ENCODE results near the gene SRRM3.

DNA sequence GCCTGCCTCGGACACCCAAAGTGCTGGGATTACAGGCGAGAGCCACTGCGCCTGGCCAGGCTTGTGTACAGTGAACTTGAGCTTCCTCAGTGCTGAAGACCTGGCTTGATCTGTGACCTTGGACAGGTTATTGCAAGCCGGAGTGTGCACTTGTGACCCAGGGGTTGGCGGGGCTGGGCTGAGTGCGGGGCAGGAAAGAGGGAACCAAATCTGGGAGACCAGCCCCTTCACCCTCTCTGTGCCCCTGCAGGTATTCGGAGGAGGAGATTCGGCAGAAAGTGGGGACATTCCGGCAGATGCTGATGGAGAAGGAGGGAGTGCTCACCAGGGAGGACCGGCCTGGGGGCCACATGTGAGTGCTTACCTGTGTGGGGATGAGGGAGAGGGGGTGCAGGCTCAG is 46.2 kb downstream of the SRRM3 start:
- TF ChIP-seq, protein P1, sequence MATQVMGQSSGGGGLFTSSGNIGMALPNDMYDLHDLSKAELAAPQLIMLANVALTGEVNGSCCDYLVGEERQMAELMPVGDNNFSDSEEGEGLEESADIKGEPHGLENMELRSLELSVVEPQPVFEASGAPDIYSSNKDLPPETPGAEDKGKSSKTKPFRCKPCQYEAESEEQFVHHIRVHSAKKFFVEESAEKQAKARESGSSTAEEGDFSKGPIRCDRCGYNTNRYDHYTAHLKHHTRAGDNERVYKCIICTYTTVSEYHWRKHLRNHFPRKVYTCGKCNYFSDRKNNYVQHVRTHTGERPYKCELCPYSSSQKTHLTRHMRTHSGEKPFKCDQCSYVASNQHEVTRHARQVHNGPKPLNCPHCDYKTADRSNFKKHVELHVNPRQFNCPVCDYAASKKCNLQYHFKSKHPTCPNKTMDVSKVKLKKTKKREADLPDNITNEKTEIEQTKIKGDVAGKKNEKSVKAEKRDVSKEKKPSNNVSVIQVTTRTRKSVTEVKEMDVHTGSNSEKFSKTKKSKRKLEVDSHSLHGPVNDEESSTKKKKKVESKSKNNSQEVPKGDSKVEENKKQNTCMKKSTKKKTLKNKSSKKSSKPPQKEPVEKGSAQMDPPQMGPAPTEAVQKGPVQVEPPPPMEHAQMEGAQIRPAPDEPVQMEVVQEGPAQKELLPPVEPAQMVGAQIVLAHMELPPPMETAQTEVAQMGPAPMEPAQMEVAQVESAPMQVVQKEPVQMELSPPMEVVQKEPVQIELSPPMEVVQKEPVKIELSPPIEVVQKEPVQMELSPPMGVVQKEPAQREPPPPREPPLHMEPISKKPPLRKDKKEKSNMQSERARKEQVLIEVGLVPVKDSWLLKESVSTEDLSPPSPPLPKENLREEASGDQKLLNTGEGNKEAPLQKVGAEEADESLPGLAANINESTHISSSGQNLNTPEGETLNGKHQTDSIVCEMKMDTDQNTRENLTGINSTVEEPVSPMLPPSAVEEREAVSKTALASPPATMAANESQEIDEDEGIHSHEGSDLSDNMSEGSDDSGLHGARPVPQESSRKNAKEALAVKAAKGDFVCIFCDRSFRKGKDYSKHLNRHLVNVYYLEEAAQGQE (IDR thresholded peaks at IDR 0.05; ENCODE audit: insufficient read depth in 1 of 2, low read depth in 2 of 2, low read length in 2 of 2), result no peak
- TF ChIP-seq POLR2AphosphoS5 (IDR thresholded peaks at IDR 0.05; ENCODE audit: low read depth, low read length), result no peak
